IMR-90 (cell line): ENCODE measurements around the gene LRIG1. TPM values are rescaled to one million over a fixed set of nuclear protein-coding genes. Genes with fewer than 3 reads are reported as not detected.

ENCODE experiments used
- ATAC-seq: fragments of 200-7000 bp; cut with Tn5 transposase; 2 replicates; pipeline ENCODE4 v1.9.1; 2020; ENCODE audit warnings: low read depth, mild to moderate bottlenecking, moderate library complexity
- BruUV-seq: library from RNA; stranded (reverse); fragments of 400-500 nt; replicated peaks from 2 replicates; lab custom pipeline; 2021; lab: Mats Ljungman, UMichigan
- CTCF ChIA-PET: fragments of 300-600 bp; formaldehyde crosslinking; extraction: SDS; loops from one replicate; lab custom pipeline; 2021; ENCODE audit warnings: antibody characterized with exemption; lab: Yijun Ruan, JAX
- POLR2A ChIA-PET: fragments of 300-600 bp; sonication (Branson Sonifier 250); formaldehyde crosslinking; loops from one replicate; lab custom pipeline; 2022; ENCODE audit warnings: antibody characterized with exemption; ENCODE audit not compliant: unreplicated experiment; lab: Charles Lee
- DNase-seq: peaks from one replicate; pipeline ENCODE4 v3.0.0; 2013
- H2AFZ ChIP-seq: replicated peaks from 2 replicates; pipeline ENCODE3; 2013; ENCODE audit warnings: low read length, mild to moderate bottlenecking; ENCODE audit not compliant: poor library complexity
- H2AK5ac ChIP-seq: 2 replicates; pipeline ENCODE4 v1.6.1; 2013; ENCODE audit warnings: low read depth, low read length, inconsistent platforms
- H2AK9ac ChIP-seq: replicated peaks from 2 replicates; pipeline ENCODE3; 2013; ENCODE audit warnings: mild to moderate bottlenecking, low read depth, low read length, moderate library complexity; ENCODE audit not compliant: poor library complexity
- H2BK120ac ChIP-seq: 2 replicates; pipeline ENCODE4 v1.6.1; 2013; ENCODE audit warnings: low read depth, low read length, inconsistent platforms
- H2BK15ac ChIP-seq: 3 replicates; pipeline ENCODE4 v1.6.1; 2013; ENCODE audit warnings: low read depth, low read length, inconsistent platforms
- H2BK20ac ChIP-seq: 2 replicates; pipeline ENCODE4 v1.6.1; 2013; ENCODE audit warnings: low read depth, mild to moderate bottlenecking, inconsistent platforms, low read length, moderate library complexity
- H2BK5ac ChIP-seq: 2 replicates; pipeline ENCODE4 v1.6.1; 2013; ENCODE audit warnings: mild to moderate bottlenecking, low read depth, low read length, inconsistent platforms; ENCODE audit not compliant: poor library complexity, severe bottlenecking
- H3K14ac ChIP-seq: replicated peaks from 2 replicates; pipeline ENCODE4 v1.6.1; 2013; ENCODE audit warnings: low read depth, low read length, inconsistent platforms
- H3K18ac ChIP-seq: 2 replicates; pipeline ENCODE4 v1.6.1; 2013; ENCODE audit warnings: low read depth, low read length, control low read depth
- H3K23ac ChIP-seq: 2 replicates; pipeline ENCODE4 v1.6.1; 2013; ENCODE audit warnings: low read depth, low read length, inconsistent platforms
- H3K27ac ChIP-seq: 2 replicates; pipeline ENCODE4 v1.5.1; 2013; ENCODE audit warnings: mild to moderate bottlenecking, control low read depth, low read length; ENCODE audit not compliant: insufficient read depth
- H3K27me3 ChIP-seq: 2 replicates; pipeline ENCODE4 v1.6.1; 2013; ENCODE audit warnings: low read length; ENCODE audit not compliant: control insufficient read depth, insufficient read depth
- H3K36me3 ChIP-seq: 2 replicates; pipeline ENCODE4 v1.6.1; 2013; ENCODE audit warnings: low read length, mixed read lengths; ENCODE audit not compliant: control insufficient read depth, insufficient read depth
- H3K4ac ChIP-seq: 2 replicates; pipeline ENCODE4 v1.6.1; 2013; ENCODE audit warnings: low read depth, low read length, inconsistent platforms
- H3K4me1 ChIP-seq: 2 replicates; pipeline ENCODE4 v1.6.1; 2013; ENCODE audit warnings: low read length, mixed read lengths; ENCODE audit not compliant: control insufficient read depth, insufficient read depth
- H3K4me2 ChIP-seq: 2 replicates; pipeline ENCODE4 v1.6.1; 2013; ENCODE audit warnings: low read depth, mild to moderate bottlenecking, control low read depth, low read length, moderate library complexity
- H3K4me3 ChIP-seq: 2 replicates; pipeline ENCODE4 v1.5.1; 2013; ENCODE audit warnings: low read depth, mild to moderate bottlenecking, control low read depth, low read length, moderate library complexity; ENCODE audit not compliant: insufficient read depth
- H3K56ac ChIP-seq: 2 replicates; pipeline ENCODE4 v1.6.1; 2013; ENCODE audit warnings: low read length, inconsistent platforms; ENCODE audit not compliant: insufficient read depth; ENCODE audit errors: extremely low read depth
- H3K79me1 ChIP-seq, 2 experiments: 2 replicates each; pipeline ENCODE4 v1.6.1; 2013; ENCODE audit warnings: low read length in 2 of 2, inconsistent platforms in 1 of 2, low read depth in 1 of 2
- H3K9ac ChIP-seq: 2 replicates; pipeline ENCODE4 v1.6.1; 2013; ENCODE audit warnings: low read depth, low read length, control low read depth
- H3K9me1 ChIP-seq: 2 replicates; pipeline ENCODE4 v1.6.1; 2013; ENCODE audit warnings: low read length, inconsistent platforms; ENCODE audit not compliant: insufficient read depth
- H3K9me3 ChIP-seq: 2 replicates; pipeline ENCODE4 v1.6.1; 2013; ENCODE audit warnings: low read length; ENCODE audit not compliant: control insufficient read depth, insufficient read depth
- H4K20me1 ChIP-seq: 2 replicates; pipeline ENCODE4 v1.6.1; 2013; ENCODE audit warnings: low read length, inconsistent platforms; ENCODE audit not compliant: insufficient read depth
- H4K5ac ChIP-seq: 2 replicates; pipeline ENCODE4 v1.6.1; 2013; ENCODE audit warnings: mild to moderate bottlenecking, low read depth, low read length, control low read depth
- H4K8ac ChIP-seq, 2 experiments: 2 replicates each; pipeline ENCODE4 v1.6.1; 2013; ENCODE audit warnings: low read depth in 2 of 2, low read length in 2 of 2, control low read depth in 1 of 2, inconsistent platforms in 1 of 2
- H4K91ac ChIP-seq: 2 replicates; pipeline ENCODE4 v1.6.1; 2013; ENCODE audit warnings: low read depth, low read length, inconsistent platforms; ENCODE audit not compliant: insufficient read depth
- CEBPB ChIP-seq: IDR thresholded peaks from 2 replicates; pipeline ENCODE4 v1.6.1; 2012; ENCODE audit warnings: low read depth, low read length, improper control_type of control experiment
- CHD1 ChIP-seq: IDR thresholded peaks from 2 replicates; pipeline ENCODE4 v1.6.1; 2012; ENCODE audit warnings: low read depth, low read length, improper control_type of control experiment
- MAZ ChIP-seq: IDR thresholded peaks from 2 replicates; pipeline ENCODE4 v1.6.1; 2012; ENCODE audit warnings: low read depth, mild to moderate bottlenecking, low read length, improper control_type of control experiment, moderate library complexity, borderline replicate concordance
- MXI1 ChIP-seq: IDR thresholded peaks from 2 replicates; pipeline ENCODE4 v1.6.1; 2012; ENCODE audit warnings: low read depth, mild to moderate bottlenecking, low read length, moderate library complexity, borderline replicate concordance
- RAD21 ChIP-seq: IDR thresholded peaks from 2 replicates; pipeline ENCODE4 v1.6.1; 2012; ENCODE audit warnings: low read length, improper control_type of control experiment
- SMC3 ChIP-seq: fragments of 150-350 bp; IDR thresholded peaks from 2 replicates; pipeline ENCODE4 v1.6.1; 2016; ENCODE audit warnings: low read depth, mild to moderate bottlenecking, antibody characterized with exemption, low read length, moderate library complexity
- WGBS, 2 experiments: methylation state at CpG; one replicate each; pipeline versions ENCODE4 v1.1.5 to v1.1.7; 2013; ENCODE audit warnings: missing lambda C conversion rate in 2 of 2; ENCODE audit not compliant: insufficient read length in 1 of 2; ENCODE audit errors: extremely low coverage in 2 of 2; 5-methylcytosine and 5-hydroxymethylcytosine counted together
- dilution Hi-C: fragments of 300-500 bp; cut with HindIII; formaldehyde crosslinking; loops from one replicate; pipeline ENCODE4 v1.14.3; 2018; ENCODE audit warnings: low sequenced_read_pairs; ENCODE audit not compliant: unreplicated experiment
- in situ Hi-C: fragments of 300-500 bp; cut with MboI; formaldehyde crosslinking; loops from 3 replicates; pipeline ENCODE4 v1.14.3; 2019; ENCODE audit warnings: low sequenced_read_pairs, inconsistent platforms, mixed read lengths
- intact Hi-C: fragments of 100-400 bp; cut with micrococcal nuclease; formaldehyde crosslinking; loops from 2 replicates; pipeline ENCODE4 v1.10.0; 2022
- polyA plus RNA-seq, 3 experiments: library from polyadenylated mRNA; depleted of rRNA; stranded (reverse); fragments of >200 nt; gene quantifications; 2 replicates each; pipeline ENCODE4 v1.2.3, GENCODE V29; 2012; ENCODE audit warnings: low replicate concordance in 1 of 3
- total RNA-seq: library from RNA; depleted of rRNA; stranded (reverse); fragments of >200 nt; gene quantifications from 2 replicates; pipeline ENCODE4 v1.2.3, GENCODE V29; 2012
- TF ChIP-seq, protein P1 (sequence below): fragments of 150-350 bp; IDR thresholded peaks from 2 replicates; pipeline ENCODE4 v1.6.1; 2017; ENCODE audit warnings: mild to moderate bottlenecking, antibody characterized with exemption, low read length, low read depth
- TF ChIP-seq, protein P2 (sequence below): conservative IDR thresholded peaks from 2 replicates; pipeline ENCODE4 v1.5.1; 2012; ENCODE audit warnings: mild to moderate bottlenecking, low read depth, low read length, improper control_type of control experiment

The LRIG1 gene
- total and polyA plus RNA-seq, 2 of the 4 experiments (the other 2 are of a cell fraction): 62.8 to 87.8 TPM

DNA sequence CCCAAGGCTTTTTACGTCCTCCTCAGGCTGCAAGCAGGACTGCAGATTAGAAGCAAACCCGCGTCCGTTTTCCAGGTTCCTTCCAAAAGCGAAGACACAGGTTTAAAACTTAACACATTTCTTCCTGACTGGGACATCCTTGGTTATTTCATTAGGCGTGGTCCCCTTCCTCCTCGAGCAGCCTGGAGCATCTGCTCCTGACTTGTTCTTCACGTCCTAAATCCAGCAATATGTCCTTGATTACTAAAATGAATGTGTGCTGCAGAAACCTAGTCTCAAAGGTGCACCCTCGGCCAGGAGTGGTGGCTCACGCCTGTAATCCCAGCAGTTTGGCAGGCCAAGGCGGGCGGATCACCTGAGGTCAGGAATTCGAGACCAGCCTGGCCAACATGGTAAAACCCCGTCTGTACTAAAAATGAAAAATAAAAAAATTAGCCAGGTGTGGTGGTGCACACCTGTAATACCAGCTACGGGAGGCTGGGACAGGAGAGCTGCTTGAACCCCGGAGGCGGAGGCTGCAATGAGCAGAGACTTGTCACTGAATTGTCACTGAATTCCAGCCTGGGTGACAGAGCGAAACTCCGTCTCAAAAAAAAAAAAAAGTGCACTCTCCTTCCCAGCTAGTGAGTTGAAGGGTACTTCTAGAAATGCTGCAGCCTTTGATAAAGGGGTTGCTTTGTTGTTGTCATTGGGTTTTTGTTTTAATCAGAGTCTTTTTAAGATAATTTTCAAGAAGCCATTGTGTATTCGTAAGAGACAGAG is 842 bp upstream of the LRIG1 start:
- Histone ChIP-seq H2AK9ac (no peak overlapping the region), H3K9me3 (no peaks in the 10 kb centered on the region), H4K8ac (no peak overlapping the region; a peak in 1 of 4 replicates), H3K9me1 (0 out of 2 replicates have a peak, but pooled peaks cover 7% of the 10 kb centered on the region), H2BK20ac (no peak overlapping the region), H4K20me1 (peaks cover 11% of the 10 kb centered on the region; the same call in 1 of the 2 replicates), H3K79me1 (peaks cover 19 to 34% of the 10 kb centered on the region in 2 experiments), H3K23ac (peak overlapping the region; percentile 78), H3K4me3 (peak overlapping the region; percentile 60), H3K9ac (peak overlapping the region; percentile 82), H3K27me3 (peaks cover 3% of the 10 kb centered on the region; the same call in 1 of the 2 replicates), H3K4me2 (peak overlapping the region; percentile 91), H3K36me3 (no peaks in the 10 kb centered on the region), H2AFZ (peak overlapping the region; percentile 87), H2BK5ac (no peak overlapping the region), H4K91ac (no peak overlapping the region), H2BK120ac (no peak overlapping the region), H2BK15ac (no peak overlapping the region; the same call in 2 of the 3 replicates), H3K4me1 (peaks cover 1% of the 10 kb centered on the region; the same call in 1 of the 2 replicates), H3K56ac (peak overlapping the region; percentile 59; the same call in 1 of the 2 replicates), H2AK5ac (no peak overlapping the region), H3K4ac (0 out of 2 replicates have a peak overlapping the region, but pooled peaks have one; percentile 36), H3K27ac (peak overlapping the region; percentile 19; the same call in 1 of the 2 replicates), H3K14ac (peak overlapping the region; percentile 50), H4K5ac (no peak overlapping the region), H3K18ac (peak overlapping the region; percentile 14; the same call in 1 of the 2 replicates)
- TF ChIP-seq CEBPB: no peak
- no peak for TF ChIP-seq CHD1
- TF ChIP-seq, protein P1, sequence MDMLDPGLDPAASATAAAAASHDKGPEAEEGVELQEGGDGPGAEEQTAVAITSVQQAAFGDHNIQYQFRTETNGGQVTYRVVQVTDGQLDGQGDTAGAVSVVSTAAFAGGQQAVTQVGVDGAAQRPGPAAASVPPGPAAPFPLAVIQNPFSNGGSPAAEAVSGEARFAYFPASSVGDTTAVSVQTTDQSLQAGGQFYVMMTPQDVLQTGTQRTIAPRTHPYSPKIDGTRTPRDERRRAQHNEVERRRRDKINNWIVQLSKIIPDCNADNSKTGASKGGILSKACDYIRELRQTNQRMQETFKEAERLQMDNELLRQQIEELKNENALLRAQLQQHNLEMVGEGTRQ: no peak
- TF ChIP-seq RAD21: peak; percentile 43
- TF ChIP-seq MAZ: no peak
- TF ChIP-seq MXI1: no peak
- 0 out of 2 replicates have a peak, but pooled peaks have one; percentile 23 for TF ChIP-seq SMC3
- TF ChIP-seq, protein P2, sequence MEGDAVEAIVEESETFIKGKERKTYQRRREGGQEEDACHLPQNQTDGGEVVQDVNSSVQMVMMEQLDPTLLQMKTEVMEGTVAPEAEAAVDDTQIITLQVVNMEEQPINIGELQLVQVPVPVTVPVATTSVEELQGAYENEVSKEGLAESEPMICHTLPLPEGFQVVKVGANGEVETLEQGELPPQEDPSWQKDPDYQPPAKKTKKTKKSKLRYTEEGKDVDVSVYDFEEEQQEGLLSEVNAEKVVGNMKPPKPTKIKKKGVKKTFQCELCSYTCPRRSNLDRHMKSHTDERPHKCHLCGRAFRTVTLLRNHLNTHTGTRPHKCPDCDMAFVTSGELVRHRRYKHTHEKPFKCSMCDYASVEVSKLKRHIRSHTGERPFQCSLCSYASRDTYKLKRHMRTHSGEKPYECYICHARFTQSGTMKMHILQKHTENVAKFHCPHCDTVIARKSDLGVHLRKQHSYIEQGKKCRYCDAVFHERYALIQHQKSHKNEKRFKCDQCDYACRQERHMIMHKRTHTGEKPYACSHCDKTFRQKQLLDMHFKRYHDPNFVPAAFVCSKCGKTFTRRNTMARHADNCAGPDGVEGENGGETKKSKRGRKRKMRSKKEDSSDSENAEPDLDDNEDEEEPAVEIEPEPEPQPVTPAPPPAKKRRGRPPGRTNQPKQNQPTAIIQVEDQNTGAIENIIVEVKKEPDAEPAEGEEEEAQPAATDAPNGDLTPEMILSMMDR: peak; percentile 38
- dilution Hi-C loops: no loop called here
- ChIA-PET CTCF (interaction anchor here (0.6 to 0.7 kb wide), 2 partner anchors 14 to 153 kb away, joined by 4 to 8 read pairs; no protein-coding TSS in a partner anchor), POLR2A (interaction anchor here (0.5 kb wide), 1 partner anchor 16 kb away, joined by 3 read pairs; no protein-coding TSS in a partner anchor)
- intact Hi-C loops: loop anchor here (1.0 to 2.0 kb wide), 2 partner anchors 225 to 315 kb away; no protein-coding TSS in a partner anchor
- ATAC-seq: no peak
- no TSS peak for BruUV-seq
- in situ Hi-C loops: loop anchor here (5.0 kb wide), 1 partner anchor 316 kb away; no protein-coding TSS in a partner anchor
- DNase-seq: no peak
- WGBS, 2 experiments: 38% methylated on average over 6 of the region's 20 CpGs; no CpG with 5 or more reads in 1 of the 2 experiments
